HepG2 (cell line): ENCODE results near the gene RABGAP1. TPM values are rescaled to one million over a fixed set of nuclear protein-coding genes. Genes with fewer than 3 reads are reported as not detected.

ENCODE experiments used
- CHCHD3 ChIP-seq: sonication (generic); formaldehyde crosslinking; IDR thresholded peaks from 2 replicates; pipeline ENCODE4 v1.8.0; 2022; ENCODE audit warnings: mild to moderate bottlenecking, missing genetic modification reagents, moderate library complexity
- NFRKB ChIP-seq: fragments of 450-650 bp; IDR thresholded peaks from 2 replicates; pipeline ENCODE4 v1.6.1; 2017
- POLR2AphosphoS2 ChIP-seq: IDR thresholded peaks from 2 replicates; pipeline ENCODE4 v1.6.1; 2011; ENCODE audit warnings: low read depth, low read length, improper control_type of control experiment
- POLR2AphosphoS5 ChIP-seq: IDR thresholded peaks from 2 replicates; pipeline ENCODE4 v1.6.1; 2012; ENCODE audit warnings: low read depth, low read length
- SMAD1 ChIP-seq: sonication (generic); formaldehyde crosslinking; IDR thresholded peaks from 2 replicates; pipeline ENCODE4 v1.4.0; 2020; ENCODE audit warnings: missing genetic modification reagents, low read depth, mild to moderate bottlenecking, borderline replicate concordance
- YEATS2 ChIP-seq: sonication (generic); formaldehyde crosslinking; IDR thresholded peaks from 2 replicates; pipeline ENCODE4 v1.4.0; 2020; ENCODE audit warnings: missing genetic modification reagents, borderline replicate concordance
- ZBTB37 ChIP-seq: sonication (generic); formaldehyde crosslinking; IDR thresholded peaks from 2 replicates; pipeline ENCODE4 v1.4.0; 2020; ENCODE audit warnings: mild to moderate bottlenecking, missing genetic modification reagents
- ZFYVE20 ChIP-seq: sonication (generic); formaldehyde crosslinking; IDR thresholded peaks from 2 replicates; pipeline ENCODE4 v1.8.0; 2023; ENCODE audit warnings: low read depth, mild to moderate bottlenecking, moderate library complexity, missing genetic modification reagents, borderline replicate concordance
- polyA plus RNA-seq, 8 experiments: library from polyadenylated mRNA; depleted of rRNA in 3 of 8; stranded (reverse) in 7 of 8; unstranded in 1 of 8; fragments of >200 nt; fragmentation: Illumina TruSeq in 4 of 8; extraction: Trizol in 4 of 8; gene quantifications; 2 replicates each; pipeline versions ENCODE4 v1.2.1 to v1.2.3, GENCODE V29; 2011 to 2016; ENCODE audit warnings: low read depth in 4 of 8, missing spikeins in 1 of 8, mixed read lengths in 1 of 8; ENCODE audit not compliant: insufficient read depth in 1 of 8
- total RNA-seq, 5 experiments: library from RNA; depleted of rRNA; stranded (reverse); fragments of >200 nt; fragmentation: Illumina TruSeq; extraction: Trizol; gene quantifications; 2 replicates each; pipeline ENCODE4 v1.2.3, GENCODE V29; 2016; ENCODE audit warnings: low read depth in 1 of 5
- TF ChIP-seq, protein P1 (sequence below): sonication (generic); formaldehyde crosslinking; IDR thresholded peaks from one replicate; pipeline ENCODE4 v1.5.1; 2020; ENCODE audit warnings: mild to moderate bottlenecking, missing genetic modification reagents; ENCODE audit errors: not compliant biosample characterization
- TF ChIP-seq, protein P2 (sequence below): sonication (generic); formaldehyde crosslinking; IDR thresholded peaks from 2 replicates; pipeline ENCODE4 v1.4.0; 2020; ENCODE audit warnings: missing genetic modification reagents, borderline replicate concordance
- TF ChIP-seq, protein P3 (sequence below): sonication (generic); formaldehyde crosslinking; conservative IDR thresholded peaks from 2 replicates; pipeline ENCODE4 v1.4.0; 2020; ENCODE audit warnings: mild to moderate bottlenecking, missing genetic modification reagents, moderate library complexity

The RABGAP1 gene
- total and polyA plus RNA-seq, 2 of the 13 experiments (the other 11 are each of a cell fraction or from before 2014, with no cell fraction given), result 19.1 to 19.3 TPM

DNA sequence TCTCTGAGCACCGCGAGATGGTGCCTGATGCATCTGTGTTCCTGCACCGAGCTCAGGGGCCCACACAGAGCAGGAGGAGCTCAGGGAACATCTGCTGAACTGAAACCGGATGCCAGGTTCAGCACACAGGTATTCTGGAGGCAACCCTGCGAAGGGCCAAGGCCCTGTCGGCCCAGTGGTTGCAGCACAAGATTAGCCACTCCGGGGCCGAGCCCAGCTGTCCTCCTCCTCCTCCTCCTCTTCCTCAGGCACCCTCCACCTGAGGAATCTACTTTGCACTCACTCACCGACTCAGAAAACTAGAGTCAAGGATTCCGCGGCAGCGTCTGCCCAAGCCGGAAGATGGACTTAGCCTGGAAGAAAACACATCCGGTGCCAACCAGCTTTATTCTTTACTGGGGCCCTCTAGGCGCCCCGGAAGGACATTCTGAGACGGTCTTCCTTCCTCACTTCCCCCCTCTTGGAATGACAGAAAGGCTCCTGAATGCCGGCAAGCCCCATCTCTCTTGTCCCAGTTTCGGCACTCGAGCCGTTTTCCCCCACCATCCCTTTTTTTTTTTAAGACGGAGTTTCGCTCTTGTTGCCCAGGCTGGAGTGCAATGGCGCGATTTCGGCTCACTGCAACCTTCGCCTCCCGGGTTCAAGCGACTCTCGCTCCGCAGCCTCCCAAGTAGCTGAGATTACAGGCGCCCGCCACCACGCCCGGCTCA lies 27.7 kb upstream of the RABGAP1 start, which contains the start of gene ZBTB6 (continued):
- TF ChIP-seq, protein P1, sequence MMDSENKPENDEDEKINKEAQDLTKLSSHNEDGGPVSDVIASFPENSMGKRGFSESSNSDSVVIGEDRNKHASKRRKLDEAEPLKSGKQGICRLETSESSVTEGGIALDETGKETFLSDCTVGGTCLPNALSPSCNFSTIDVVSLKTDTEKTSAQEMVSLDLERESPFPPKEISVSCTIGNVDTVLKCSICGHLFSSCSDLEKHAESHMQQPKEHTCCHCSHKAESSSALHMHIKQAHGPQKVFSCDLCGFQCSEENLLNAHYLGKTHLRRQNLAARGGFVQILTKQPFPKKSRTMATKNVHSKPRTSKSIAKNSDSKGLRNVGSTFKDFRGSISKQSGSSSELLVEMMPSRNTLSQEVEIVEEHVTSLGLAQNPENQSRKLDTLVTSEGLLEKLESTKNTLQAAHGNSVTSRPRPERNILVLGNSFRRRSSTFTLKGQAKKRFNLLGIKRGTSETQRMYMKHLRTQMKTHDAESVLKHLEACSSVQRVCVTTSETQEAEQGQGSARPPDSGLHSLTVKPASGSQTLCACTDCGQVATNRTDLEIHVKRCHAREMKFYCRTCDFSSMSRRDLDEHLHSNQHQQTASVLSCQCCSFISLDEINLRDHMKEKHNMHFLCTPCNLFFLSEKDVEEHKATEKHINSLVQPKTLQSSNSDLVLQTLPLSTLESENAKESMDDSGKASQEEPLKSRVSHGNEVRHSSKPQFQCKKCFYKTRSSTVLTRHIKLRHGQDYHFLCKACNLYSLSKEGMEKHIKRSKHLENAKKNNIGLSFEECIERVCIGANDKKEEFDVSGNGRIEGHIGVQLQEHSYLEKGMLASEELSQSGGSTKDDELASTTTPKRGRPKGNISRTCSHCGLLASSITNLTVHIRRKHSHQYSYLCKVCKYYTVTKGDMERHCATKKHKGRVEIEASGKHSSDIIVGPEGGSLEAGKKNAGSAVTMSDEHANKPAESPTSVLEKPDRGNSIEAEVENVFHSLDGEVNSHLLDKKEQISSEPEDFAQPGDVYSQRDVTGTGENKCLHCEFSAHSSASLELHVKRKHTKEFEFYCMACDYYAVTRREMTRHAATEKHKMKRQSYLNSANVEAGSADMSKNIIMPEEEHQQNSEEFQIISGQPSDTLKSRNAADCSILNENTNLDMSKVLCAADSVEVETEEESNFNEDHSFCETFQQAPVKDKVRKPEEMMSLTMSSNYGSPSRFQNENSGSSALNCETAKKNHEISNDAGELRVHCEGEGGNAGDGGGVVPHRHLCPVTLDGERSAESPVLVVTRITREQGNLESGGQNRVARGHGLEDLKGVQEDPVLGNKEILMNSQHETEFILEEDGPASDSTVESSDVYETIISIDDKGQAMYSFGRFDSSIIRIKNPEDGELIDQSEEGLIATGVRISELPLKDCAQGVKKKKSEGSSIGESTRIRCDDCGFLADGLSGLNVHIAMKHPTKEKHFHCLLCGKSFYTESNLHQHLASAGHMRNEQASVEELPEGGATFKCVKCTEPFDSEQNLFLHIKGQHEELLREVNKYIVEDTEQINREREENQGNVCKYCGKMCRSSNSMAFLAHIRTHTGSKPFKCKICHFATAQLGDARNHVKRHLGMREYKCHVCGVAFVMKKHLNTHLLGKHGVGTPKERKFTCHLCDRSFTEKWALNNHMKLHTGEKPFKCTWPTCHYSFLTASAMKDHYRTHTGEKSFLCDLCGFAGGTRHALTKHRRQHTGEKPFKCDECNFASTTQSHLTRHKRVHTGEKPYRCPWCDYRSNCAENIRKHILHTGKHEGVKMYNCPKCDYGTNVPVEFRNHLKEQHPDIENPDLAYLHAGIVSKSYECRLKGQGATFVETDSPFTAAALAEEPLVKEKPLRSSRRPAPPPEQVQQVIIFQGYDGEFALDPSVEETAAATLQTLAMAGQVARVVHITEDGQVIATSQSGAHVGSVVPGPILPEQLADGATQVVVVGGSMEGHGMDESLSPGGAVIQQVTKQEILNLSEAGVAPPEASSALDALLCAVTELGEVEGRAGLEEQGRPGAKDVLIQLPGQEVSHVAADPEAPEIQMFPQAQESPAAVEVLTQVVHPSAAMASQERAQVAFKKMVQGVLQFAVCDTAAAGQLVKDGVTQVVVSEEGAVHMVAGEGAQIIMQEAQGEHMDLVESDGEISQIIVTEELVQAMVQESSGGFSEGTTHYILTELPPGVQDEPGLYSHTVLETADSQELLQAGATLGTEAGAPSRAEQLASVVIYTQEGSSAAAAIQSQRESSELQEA (CRISPR knock-in tag), result no peak
- TF ChIP-seq, protein P2, sequence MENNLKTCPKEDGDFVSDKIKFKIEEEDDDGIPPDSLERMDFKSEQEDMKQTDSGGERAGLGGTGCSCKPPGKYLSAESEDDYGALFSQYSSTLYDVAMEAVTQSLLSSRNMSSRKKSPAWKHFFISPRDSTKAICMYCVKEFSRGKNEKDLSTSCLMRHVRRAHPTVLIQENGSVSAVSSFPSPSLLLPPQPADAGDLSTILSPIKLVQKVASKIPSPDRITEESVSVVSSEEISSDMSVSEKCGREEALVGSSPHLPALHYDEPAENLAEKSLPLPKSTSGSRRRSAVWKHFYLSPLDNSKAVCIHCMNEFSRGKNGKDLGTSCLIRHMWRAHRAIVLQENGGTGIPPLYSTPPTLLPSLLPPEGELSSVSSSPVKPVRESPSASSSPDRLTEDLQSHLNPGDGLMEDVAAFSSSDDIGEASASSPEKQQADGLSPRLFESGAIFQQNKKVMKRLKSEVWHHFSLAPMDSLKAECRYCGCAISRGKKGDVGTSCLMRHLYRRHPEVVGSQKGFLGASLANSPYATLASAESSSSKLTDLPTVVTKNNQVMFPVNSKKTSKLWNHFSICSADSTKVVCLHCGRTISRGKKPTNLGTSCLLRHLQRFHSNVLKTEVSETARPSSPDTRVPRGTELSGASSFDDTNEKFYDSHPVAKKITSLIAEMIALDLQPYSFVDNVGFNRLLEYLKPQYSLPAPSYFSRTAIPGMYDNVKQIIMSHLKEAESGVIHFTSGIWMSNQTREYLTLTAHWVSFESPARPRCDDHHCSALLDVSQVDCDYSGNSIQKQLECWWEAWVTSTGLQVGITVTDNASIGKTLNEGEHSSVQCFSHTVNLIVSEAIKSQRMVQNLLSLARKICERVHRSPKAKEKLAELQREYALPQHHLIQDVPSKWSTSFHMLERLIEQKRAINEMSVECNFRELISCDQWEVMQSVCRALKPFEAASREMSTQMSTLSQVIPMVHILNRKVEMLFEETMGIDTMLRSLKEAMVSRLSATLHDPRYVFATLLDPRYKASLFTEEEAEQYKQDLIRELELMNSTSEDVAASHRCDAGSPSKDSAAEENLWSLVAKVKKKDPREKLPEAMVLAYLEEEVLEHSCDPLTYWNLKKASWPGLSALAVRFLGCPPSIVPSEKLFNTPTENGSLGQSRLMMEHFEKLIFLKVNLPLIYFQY (CRISPR knock-in tag), result 0 out of 2 replicates have a peak, but pooled peaks have one; percentile 14
- TF ChIP-seq POLR2AphosphoS5, result peak; percentile 73
- no peak for TF ChIP-seq CHCHD3 (CRISPR knock-in tag)
- TF ChIP-seq, protein P3, sequence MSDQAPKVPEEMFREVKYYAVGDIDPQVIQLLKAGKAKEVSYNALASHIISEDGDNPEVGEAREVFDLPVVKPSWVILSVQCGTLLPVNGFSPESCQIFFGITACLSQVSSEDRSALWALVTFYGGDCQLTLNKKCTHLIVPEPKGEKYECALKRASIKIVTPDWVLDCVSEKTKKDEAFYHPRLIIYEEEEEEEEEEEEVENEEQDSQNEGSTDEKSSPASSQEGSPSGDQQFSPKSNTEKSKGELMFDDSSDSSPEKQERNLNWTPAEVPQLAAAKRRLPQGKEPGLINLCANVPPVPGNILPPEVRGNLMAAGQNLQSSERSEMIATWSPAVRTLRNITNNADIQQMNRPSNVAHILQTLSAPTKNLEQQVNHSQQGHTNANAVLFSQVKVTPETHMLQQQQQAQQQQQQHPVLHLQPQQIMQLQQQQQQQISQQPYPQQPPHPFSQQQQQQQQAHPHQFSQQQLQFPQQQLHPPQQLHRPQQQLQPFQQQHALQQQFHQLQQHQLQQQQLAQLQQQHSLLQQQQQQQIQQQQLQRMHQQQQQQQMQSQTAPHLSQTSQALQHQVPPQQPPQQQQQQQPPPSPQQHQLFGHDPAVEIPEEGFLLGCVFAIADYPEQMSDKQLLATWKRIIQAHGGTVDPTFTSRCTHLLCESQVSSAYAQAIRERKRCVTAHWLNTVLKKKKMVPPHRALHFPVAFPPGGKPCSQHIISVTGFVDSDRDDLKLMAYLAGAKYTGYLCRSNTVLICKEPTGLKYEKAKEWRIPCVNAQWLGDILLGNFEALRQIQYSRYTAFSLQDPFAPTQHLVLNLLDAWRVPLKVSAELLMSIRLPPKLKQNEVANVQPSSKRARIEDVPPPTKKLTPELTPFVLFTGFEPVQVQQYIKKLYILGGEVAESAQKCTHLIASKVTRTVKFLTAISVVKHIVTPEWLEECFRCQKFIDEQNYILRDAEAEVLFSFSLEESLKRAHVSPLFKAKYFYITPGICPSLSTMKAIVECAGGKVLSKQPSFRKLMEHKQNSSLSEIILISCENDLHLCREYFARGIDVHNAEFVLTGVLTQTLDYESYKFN, result no peak
- peak; percentile 95 for TF ChIP-seq YEATS2
- TF ChIP-seq ZFYVE20 (CRISPR knock-in tag), result no peak
- no peak for TF ChIP-seq NFRKB
- TF ChIP-seq POLR2AphosphoS2, result no peak
- no peak for TF ChIP-seq ZBTB37 (CRISPR knock-in tag)
- TF ChIP-seq SMAD1 (CRISPR knock-in tag), result no peak
